T-helper 17 cell (primary cell): ENCODE results near the gene NUB1. TPM values are rescaled to one million over a fixed set of nuclear protein-coding genes. Genes with fewer than 3 reads are reported as not detected.

Experiments used
- ATAC-seq: fragments of 150-1000 bp; cut with Tn5 transposase; 2 replicates; pipeline ENCODE4 v1.10.0; 2021; ENCODE audit warnings: mild to moderate bottlenecking, moderate library complexity
- DNase-seq, 3 donors: peaks; one replicate each; pipeline versions ENCODE4 v3.0.0 to v3.0.0-alpha.2; 2020 to 2021
- H3K9me3 ChIP-seq: one replicate; pipeline ENCODE4 v1.7.0; 2013; ENCODE audit warnings: low read length, mild to moderate bottlenecking; ENCODE audit not compliant: control insufficient read depth, poor library complexity, severe bottlenecking
- H3K27ac Mint-ChIP-seq: one replicate; pipeline ENCODE4 v1.8.0; 2022; ENCODE audit warnings: mild to moderate bottlenecking, moderate library complexity, mixed read lengths
- H3K27me3 Mint-ChIP-seq: one replicate; pipeline ENCODE4 v1.8.0; 2022; ENCODE audit warnings: mixed read lengths
- H3K36me3 Mint-ChIP-seq: one replicate; pipeline ENCODE4 v1.8.0; 2022; ENCODE audit warnings: low read depth, mixed read lengths
- H3K4me1 Mint-ChIP-seq: one replicate; pipeline ENCODE4 v1.8.0; 2022; ENCODE audit warnings: mild to moderate bottlenecking, mixed read lengths
- H3K4me3 Mint-ChIP-seq: one replicate; pipeline ENCODE4 v1.8.0; 2022; ENCODE audit warnings: mild to moderate bottlenecking, moderate library complexity, mixed read lengths
- total RNA-seq, 4 donors: library from RNA in 2 of 4; stranded (reverse) in 2 of 4; gene quantifications; one replicate each; pipeline ENCODE4 v1.2.3 and lab custom pipeline; 2022 to 2026

Gene NUB1
- total RNA-seq, 2 donors from 2014 or later = 71.9 to 87.2 TPM

DNA sequence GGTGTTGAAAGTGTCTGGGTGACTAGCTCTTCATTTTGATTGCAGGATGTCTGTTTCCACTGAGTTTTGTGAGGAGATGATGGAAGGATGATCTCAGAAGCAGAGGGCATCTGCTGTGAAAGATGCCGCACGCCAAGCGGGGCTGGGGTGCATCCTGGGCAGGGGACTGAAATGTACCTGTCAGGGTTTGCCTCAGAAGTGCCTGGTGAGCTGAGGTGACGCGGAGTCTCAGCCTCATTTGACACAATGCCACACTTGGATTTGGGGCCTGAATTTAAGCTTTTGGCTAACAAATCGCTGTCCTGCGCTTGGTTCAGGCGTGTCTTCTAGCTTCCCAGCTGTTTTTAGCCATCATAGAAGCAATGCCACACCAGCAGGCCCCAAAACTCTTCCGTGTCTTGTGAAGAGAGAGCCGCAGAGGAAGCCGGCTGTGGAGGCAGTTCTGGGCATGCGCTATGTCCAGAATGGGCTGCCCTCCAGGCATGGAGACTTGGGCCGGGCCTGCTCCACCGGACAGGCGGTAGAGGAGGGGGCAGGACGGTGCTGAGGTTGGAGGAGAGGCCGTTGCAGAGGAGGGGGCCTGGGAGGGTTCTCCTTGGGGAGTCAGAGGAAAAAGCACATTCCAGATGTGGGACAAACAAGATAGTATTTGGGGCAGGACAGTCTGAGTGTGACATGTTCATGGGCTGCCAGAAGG is 37.0 kb downstream of the NUB1 start:
- ATAC-seq (no peak), DNase-seq (no peak)
- Mint-ChIP-seq H3K4me1 (peaks cover 23% of the 10 kb centered on the region), H3K27ac (peak overlapping the region; percentile 86), H3K27me3 (no peaks in the 10 kb centered on the region), H3K36me3 (peaks cover 2% of the 10 kb centered on the region), H3K4me3 (no peak overlapping the region)
- no peaks in the 10 kb centered on the region for H3K9me3 ChIP-seq

DNA sequence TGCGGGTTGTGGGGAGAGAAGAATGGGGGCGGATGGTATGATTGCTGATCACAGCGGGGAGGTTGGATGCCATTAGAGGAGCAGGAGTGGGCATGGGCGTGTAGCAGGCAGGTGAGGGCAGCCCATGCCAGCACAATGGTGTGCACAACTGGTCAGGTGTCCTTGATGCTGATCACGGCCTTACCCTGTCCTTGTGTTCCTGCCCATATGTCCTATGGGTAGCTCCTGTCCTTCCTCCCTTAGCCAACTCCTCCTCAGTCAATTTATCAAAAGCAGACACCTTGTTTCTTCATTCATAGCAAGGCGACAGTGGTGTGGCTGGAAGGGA is 37.5 kb downstream of the NUB1 start:
- H3K27ac Mint-ChIP-seq = peak overlapping the region; percentile 86
- no peak for ATAC-seq
- DNase-seq = no peak
- H3K4me3 Mint-ChIP-seq = peak overlapping the region; percentile 1
- no peaks in the 10 kb centered on the region for H3K9me3 ChIP-seq
- peaks cover 23% of the 10 kb centered on the region for H3K4me1 Mint-ChIP-seq
- H3K36me3 Mint-ChIP-seq = peaks cover 2% of the 10 kb centered on the region
- H3K27me3 Mint-ChIP-seq = no peaks in the 10 kb centered on the region

DNA sequence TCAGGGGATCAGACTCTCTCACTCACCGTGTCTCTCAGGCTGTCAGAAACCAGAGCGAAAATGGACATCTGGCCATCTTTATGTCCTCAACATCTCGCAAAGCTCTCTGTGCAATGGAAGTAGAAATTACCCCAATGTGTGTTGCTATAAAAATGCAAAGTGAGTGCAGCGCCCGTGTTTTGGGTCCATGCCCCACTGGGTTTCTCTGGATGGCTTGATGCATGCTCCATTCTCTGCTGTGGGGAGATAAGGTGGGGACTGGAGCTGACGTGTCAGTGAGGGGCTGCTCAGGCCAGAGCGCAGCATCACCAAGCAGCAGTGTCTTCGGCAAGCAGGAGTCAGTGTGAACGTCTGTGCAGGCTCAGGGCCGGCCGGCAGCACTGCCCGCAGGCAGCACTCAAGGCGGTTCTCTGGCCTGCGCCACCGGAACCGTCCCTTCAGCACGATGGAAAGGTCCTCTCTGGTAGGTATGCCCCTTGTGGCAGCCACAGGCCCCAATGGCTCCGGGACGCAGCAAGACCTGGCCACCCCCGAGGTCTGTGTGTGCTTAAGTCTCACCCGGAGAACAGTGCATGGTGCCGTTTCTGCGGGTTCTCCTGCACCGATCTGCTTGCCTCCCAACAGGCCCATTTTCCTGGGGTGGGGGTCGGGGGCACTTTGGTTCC is 38.1 kb downstream of the NUB1 start:
- no peak for DNase-seq
- no peaks in the 10 kb centered on the region for H3K9me3 ChIP-seq
- peak overlapping the region; percentile 45 for H3K27ac Mint-ChIP-seq
- no peak for ATAC-seq
- H3K4me1 Mint-ChIP-seq = peaks cover 23% of the 10 kb centered on the region
- peak overlapping the region; percentile 1 for H3K4me3 Mint-ChIP-seq
- peaks cover 2% of the 10 kb centered on the region for H3K36me3 Mint-ChIP-seq
- H3K27me3 Mint-ChIP-seq = no peaks in the 10 kb centered on the region

DNA sequence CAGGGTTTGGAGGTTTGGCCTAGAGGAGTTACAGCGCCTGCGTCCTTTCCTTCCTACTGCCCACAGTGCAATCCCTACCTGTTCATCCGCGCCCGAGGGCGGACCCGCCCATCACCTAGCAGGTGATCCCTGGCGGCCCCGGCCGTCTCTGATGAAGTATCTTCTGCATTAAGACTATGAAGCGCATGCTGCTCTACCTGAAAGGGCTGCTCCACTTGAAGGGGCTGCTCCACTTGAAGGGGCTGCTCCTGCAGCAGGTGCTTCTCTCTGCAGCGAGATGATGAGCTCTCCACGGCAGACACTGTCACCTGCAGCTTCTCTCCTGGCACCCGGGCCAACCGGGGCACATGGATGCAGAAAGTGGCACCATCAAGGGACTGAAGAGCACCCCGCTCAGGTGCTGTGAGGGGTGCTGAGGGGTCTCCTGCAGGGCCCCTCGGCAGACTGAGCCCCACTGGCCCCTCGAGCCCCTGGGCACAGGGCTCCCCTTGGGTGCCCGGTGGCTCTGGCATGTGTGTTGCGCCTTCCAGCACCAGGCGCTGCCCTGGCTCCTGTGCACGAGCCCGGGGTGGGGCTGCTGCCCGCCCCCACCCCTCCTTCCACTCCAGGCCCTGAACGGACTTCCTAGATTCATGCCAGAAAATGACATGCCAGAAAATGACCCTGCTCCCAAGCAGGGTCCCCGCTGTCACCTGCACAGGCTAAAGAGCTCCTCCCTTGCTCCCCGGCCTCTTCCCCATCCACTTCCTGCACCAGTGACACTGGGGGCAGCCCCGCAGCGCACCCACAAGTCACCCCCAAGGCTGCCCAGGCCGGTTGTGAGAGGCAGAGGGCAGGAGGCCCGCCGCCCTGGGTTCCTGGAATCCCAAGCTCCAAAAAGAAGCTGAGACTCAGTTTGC is 38.8 kb downstream of the NUB1 start:
- peaks cover 23% of the 10 kb centered on the region for H3K4me1 Mint-ChIP-seq
- H3K27ac Mint-ChIP-seq = peak overlapping the region; percentile 84
- DNase-seq = no peak
- ATAC-seq = no peak
- H3K9me3 ChIP-seq = no peaks in the 10 kb centered on the region
- H3K27me3 Mint-ChIP-seq = no peaks in the 10 kb centered on the region
- peak overlapping the region; percentile 76 for H3K4me3 Mint-ChIP-seq
- H3K36me3 Mint-ChIP-seq = peaks cover 2% of the 10 kb centered on the region

DNA sequence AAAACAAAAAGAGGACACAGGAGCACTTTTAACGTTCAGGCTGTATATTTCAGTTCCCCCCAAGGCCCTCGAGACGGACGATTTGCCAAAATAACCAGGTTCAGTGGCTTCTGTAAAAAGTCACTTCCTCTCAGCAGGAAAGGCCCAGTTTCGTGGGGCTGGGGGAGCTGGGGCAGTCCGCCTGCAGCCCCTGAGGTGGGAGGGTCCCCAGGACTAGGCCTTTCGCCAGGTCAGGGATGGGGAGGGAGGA is 39.4 kb downstream of the NUB1 start:
- DNase-seq (no peak), ATAC-seq (no peak)
- H3K4me3 Mint-ChIP-seq = peak overlapping the region; percentile 76
- H3K36me3 Mint-ChIP-seq = peaks cover 2% of the 10 kb centered on the region
- peaks cover 20% of the 10 kb centered on the region for H3K4me1 Mint-ChIP-seq
- H3K27ac Mint-ChIP-seq = peak overlapping the region; percentile 84
- no peaks in the 10 kb centered on the region for H3K27me3 Mint-ChIP-seq
- H3K9me3 ChIP-seq = no peaks in the 10 kb centered on the region

DNA sequence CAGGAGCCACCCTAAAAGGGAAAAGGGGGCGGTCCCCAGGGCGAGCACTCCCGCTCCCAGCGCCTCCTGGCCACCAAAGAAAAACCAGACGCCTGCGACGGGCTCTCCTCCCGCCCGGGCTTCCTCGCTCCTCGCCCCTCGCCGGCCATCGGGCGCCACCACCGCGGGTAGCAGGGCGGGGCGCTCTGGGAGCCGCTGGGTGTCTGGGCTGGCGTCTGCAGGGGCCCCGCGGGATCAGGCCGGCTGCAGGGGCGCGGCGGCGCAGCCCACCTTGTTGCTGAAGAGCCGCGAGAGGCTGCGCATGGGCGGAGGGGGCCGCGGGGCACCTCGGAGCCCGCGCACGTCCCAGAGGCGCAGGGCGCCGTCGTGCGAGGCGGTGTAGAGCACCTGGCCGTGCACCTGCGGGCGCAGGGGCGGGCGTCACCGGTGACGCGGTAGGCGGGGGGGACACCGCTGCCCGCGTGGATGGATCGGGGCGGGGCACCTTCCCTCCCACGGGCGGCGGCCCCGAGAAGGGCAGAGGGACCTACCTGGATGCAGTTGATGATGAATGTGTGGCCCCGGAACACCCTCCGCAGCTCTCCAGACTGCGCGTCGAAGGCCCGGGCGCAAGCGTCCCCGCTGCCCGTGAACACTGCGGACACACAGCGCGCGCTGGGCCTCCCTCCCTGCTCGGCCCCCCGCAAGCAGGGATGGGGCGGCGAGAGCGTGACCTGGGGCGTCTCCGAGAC is 39.9 kb downstream of the NUB1 start:
- H3K27ac Mint-ChIP-seq = peak overlapping the region; percentile 97
- peak; percentile 81 for ATAC-seq
- H3K36me3 Mint-ChIP-seq = peaks cover 2% of the 10 kb centered on the region
- peaks cover 20% of the 10 kb centered on the region for H3K4me1 Mint-ChIP-seq
- no peaks in the 10 kb centered on the region for H3K9me3 ChIP-seq
- DNase-seq = peak; percentile 64 to 78 (median 66)
- peak overlapping the region; percentile 91 for H3K4me3 Mint-ChIP-seq
- no peaks in the 10 kb centered on the region for H3K27me3 Mint-ChIP-seq

DNA sequence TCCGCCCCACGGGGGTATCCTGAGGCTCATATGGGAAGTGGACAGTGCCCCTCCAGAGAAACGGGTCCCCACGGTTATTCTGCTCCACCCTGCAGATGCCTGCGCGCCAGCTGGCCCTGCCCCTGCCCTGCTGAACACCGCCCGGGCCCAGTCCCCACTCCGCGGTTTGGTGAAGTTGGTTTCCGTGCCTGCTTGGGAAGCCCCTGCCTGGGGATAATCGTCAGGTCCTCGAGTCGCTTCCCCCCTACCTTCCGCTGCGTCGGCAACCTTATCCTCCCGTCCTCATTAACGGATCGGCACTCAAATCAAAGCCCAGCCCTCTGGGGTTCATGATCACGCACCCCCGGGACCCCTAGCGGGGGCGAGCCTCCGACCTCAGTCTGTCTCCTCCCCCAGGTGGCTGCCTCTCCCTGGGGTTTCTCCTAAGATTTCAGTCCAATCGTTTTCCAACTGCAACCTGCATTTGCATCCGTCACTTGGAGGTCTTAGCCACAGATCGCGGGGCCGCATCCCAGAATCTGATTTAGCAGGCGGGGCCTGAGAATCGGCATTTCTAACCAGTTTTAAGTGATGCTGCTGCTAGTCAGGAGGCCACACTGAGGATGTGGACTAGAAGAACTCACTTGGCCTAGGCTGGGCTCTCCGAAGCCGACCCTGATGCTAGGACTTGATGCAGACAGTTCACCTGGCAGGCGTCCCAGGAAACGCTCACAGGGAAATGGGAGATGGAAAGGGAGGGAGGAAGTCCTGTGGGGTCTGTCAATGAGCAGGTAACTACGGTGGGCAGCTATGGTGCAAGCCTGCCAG is 40.7 kb downstream of the NUB1 start:
- no peaks in the 10 kb centered on the region for H3K9me3 ChIP-seq
- DNase-seq (peak; percentile 53 to 73 (median 66)), ATAC-seq (peak; percentile 81)
- Mint-ChIP-seq H3K36me3 (peaks cover 2% of the 10 kb centered on the region), H3K27ac (peak overlapping the region; percentile 97), H3K27me3 (no peaks in the 10 kb centered on the region), H3K4me1 (peaks cover 20% of the 10 kb centered on the region), H3K4me3 (peak overlapping the region; percentile 91)

DNA sequence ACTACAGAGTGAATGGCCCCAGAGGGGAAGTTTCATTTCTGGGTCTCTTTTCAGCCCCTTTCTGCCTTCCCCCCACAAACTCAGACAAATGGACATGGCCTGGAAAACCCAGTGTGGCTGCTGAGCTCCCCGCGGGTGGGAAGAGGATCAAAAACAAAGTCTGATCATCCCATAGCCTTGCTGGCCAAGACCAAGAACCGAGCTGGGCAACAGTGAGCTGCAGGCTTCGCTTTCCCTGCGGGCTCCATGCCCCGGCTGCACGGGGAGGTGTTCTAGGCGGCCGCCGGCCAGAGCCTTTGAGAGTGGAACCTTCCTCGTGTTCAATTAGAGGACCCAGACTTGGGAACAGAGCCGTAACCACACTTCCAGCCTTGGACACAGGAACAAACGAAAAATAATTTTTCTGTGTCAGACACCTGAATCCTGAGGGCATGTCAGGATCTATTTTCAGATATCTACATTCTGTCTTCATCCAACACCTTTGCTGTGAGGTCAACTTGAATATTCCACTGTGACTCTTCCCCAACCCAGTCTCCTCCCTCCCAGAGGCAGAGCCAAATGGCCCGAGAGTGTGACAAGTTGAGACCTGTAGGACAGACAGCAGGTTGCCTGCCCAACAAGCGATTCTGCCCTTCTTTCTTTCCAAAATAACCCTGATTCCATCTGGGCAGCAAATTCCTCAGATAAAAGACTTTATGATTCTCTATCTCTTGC is 42.2 kb downstream of the NUB1 start:
- peak overlapping the region; percentile 58 for H3K4me3 Mint-ChIP-seq
- no peaks in the 10 kb centered on the region for H3K9me3 ChIP-seq
- peak overlapping the region; percentile 79 for H3K27ac Mint-ChIP-seq
- no peaks in the 10 kb centered on the region for H3K36me3 Mint-ChIP-seq
- H3K27me3 Mint-ChIP-seq = no peaks in the 10 kb centered on the region
- ATAC-seq (no peak), DNase-seq (no peak)
- H3K4me1 Mint-ChIP-seq = peaks cover 17% of the 10 kb centered on the region

DNA sequence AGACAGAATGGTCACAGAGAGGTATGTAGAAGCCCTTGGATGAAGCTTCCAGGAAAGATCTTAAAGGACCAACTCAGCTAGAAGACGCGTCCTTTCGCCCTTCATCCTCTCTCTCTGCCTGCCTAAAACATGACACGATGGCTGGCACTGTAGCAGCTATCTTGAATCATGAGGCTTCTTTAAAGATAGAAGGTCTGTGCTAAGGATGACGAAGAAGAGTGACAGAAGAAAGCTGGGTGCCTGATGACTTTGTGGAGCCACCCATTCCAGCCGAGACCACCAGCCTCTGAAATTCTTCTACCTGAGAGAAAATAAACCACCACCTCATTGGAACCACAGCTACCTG is 42.7 kb downstream of the NUB1 start:
- H3K9me3 ChIP-seq = no peaks in the 10 kb centered on the region
- Mint-ChIP-seq H3K36me3 (no peaks in the 10 kb centered on the region), H3K27ac (peak overlapping the region; percentile 79), H3K4me1 (peaks cover 14% of the 10 kb centered on the region), H3K4me3 (no peak overlapping the region), H3K27me3 (no peaks in the 10 kb centered on the region)
- ATAC-seq = no peak
- no peak for DNase-seq

DNA sequence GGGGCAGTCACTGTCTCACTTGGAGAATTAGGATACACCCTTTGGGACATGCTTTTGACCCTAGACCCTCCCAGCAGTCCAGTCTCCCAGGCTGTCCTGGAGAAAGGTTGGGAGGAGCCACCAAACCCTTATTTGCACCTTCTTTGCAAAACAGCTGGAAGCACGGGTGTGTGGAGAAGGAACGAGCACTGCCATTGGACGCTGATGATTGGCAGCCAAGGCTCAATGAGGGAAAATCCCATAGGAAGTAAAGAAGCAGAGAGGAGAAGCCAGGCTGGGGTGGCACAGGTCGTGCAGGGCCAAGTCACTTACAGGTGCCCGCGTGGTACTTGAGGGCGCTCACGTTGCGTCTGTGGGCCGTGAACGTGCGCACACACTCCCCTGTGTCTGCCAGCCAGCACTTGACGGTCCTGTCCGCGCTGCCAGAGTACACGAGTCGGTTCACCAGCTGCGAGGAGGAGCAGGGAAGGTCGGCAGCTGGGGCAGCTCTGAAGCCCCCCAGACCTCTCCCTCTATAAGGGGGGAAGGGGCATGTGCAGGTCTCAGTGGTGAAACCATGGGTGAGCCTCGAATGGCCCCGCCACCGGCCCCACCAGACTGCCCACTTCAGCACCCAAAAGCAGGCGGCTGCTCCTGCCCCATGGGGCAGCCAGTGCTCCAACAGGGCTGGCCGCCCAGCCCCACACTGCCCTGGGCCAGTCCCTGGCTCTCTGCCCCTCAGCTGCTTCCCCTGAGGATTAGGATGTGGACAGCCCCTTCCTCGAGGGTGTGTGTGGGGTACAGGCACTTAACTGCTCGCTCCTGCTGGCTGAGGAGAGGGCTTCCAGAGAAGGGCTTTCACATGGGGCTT is 43.4 kb downstream of the NUB1 start:
- Mint-ChIP-seq H3K27ac (peak overlapping the region; percentile 79), H3K27me3 (no peaks in the 10 kb centered on the region), H3K36me3 (no peaks in the 10 kb centered on the region), H3K4me3 (no peak overlapping the region), H3K4me1 (peaks cover 11% of the 10 kb centered on the region)
- DNase-seq (no peak), ATAC-seq (no peak)
- H3K9me3 ChIP-seq = no peaks in the 10 kb centered on the region

DNA sequence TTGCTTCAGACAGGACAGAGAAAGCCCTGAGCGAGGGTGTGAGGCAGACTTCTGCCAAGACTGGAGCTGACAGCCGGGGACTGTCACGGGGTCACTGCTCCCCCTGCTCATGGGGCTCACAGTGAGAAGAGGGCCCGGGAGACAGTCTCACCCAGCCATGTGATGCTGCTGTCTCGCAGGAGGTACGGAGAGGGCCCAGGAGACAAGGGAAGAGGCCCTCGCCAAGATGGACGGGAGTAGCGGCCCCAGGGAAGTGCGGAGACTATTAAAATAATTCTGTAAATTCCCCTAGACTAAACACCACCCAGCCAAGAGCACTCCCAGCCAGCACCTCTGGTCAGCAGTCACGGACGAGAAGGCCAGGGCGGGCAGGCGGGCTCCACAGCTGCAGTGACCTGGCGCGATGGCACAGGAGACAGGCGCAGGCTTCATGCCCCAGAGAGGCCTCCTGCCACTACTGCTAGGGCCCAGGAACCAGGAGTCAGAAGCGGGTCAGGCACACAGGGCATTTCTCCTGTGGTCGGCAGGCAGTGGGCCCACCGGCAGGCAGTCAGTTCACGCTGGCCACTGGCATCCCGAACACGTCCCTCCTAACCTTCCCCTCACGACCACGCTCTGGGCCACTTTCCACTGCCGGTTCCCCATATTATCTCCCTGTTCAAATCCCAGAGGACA is 44.2 kb downstream of the NUB1 start:
- Mint-ChIP-seq H3K4me3 (no peak overlapping the region), H3K27ac (no peak overlapping the region), H3K4me1 (peaks cover 13% of the 10 kb centered on the region), H3K36me3 (no peaks in the 10 kb centered on the region), H3K27me3 (no peaks in the 10 kb centered on the region)
- ATAC-seq (no peak), DNase-seq (no peak)
- H3K9me3 ChIP-seq = no peaks in the 10 kb centered on the region
